Activated CD4-positive, alpha-beta memory T cell treated with anti-CD3 and anti-CD28 coated beads, Interleukin-2, amount 10 ng/mL, durations not matched to agents 7 days and 5 days (primary cell): ENCODE results near the gene SCAF8. TPM values are rescaled to one million over a fixed set of nuclear protein-coding genes. Genes with fewer than 3 reads are reported as not detected.
"Not testable (repeated sequence)": the region's sequence is repeated elsewhere in the genome, so short reads cannot be mapped to it uniquely, and the experiment has no call there.

Experiments used
- CTCF ChIA-PET: fragments of 350-600 bp; sonication (Branson Sonifier 250); formaldehyde crosslinking; loops from one replicate; lab custom pipeline; 2021; ENCODE audit warnings: antibody characterized with exemption, inconsistent platforms; lab: Charles Lee
- POLR2A ChIA-PET: fragments of 350-600 bp; sonication (Branson Sonifier 250); formaldehyde crosslinking; loops from one replicate; lab custom pipeline; 2021; ENCODE audit warnings: antibody characterized with exemption; lab: Charles Lee
- DNase-seq: peaks from one replicate; pipeline ENCODE4 v3.0.0-alpha.2; 2020
- H3K27ac Mint-ChIP-seq: one replicate; pipeline ENCODE4 v1.8.0; 2021; ENCODE audit warnings: mild to moderate bottlenecking, mixed read lengths
- H3K27me3 Mint-ChIP-seq: one replicate; pipeline ENCODE4 v1.8.0; 2021; ENCODE audit warnings: mixed read lengths
- H3K36me3 Mint-ChIP-seq: one replicate; pipeline ENCODE4 v1.8.0; 2021; ENCODE audit warnings: low read depth, mixed read lengths
- H3K4me1 Mint-ChIP-seq: one replicate; pipeline ENCODE4 v1.8.0; 2021; ENCODE audit warnings: mixed read lengths
- H3K4me3 Mint-ChIP-seq: one replicate; pipeline ENCODE4 v1.8.0; 2021; ENCODE audit warnings: mild to moderate bottlenecking, mixed read lengths
- H3K9me3 Mint-ChIP-seq: one replicate; pipeline ENCODE4 v1.8.0; 2021; ENCODE audit warnings: mixed read lengths
- total RNA-seq, 2 experiments: library from RNA; stranded (reverse); gene quantifications; one replicate each; pipeline ENCODE4 v1.2.3, GENCODE V29; 2021

The SCAF8 gene
- total RNA-seq, 2 experiments from 2014 or later, result 38.3 to 39.7 TPM

DNA sequence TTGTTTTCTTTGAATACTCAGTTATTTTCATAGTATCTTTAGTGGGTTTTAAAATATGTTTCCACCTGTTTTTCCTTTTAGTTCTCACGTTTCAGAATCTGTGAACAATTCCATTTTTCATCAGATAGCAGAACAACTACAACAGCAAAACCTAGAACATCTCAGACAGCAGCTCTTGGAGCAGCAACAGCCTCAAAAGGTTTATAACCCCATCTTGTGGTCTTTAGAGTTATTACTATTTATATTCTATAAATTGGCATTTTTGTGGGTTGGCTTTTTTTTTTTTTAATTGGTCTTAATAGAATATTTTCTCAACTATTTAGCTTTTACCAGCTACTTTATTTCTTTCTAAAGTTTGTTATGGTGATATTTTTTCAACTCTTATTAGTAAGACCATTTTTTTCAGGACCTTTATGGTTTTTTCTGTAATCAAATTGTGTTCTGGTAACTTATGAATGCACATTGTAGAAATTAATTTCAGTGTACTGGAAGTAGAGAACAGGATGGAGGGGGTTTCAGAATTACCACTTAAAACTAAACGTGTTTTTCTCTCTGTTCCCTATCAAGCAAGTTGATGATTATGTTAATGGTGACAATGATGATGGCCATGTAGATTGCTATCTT, 72.2 kb downstream of the SCAF8 start:
- ChIA-PET CTCF (interaction anchor here (0.6 to 9.3 kb wide), 9 partner anchors 9 to 130 kb away, joined by 3 to 111 read pairs (median 4); no protein-coding TSS in a partner anchor), POLR2A (interaction anchor here (1.4 kb wide), 1 partner anchor 130 kb away, joined by 4 read pairs; no protein-coding TSS in a partner anchor)
- peaks cover 37% of the 10 kb centered on the region for H3K36me3 Mint-ChIP-seq
- H3K27ac Mint-ChIP-seq, result no peak overlapping the region
- H3K4me1 Mint-ChIP-seq, result peaks cover 1% of the 10 kb centered on the region
- no peaks in the 10 kb centered on the region for H3K9me3 Mint-ChIP-seq
- DNase-seq, result no peak
- no peak overlapping the region for H3K4me3 Mint-ChIP-seq
- H3K27me3 Mint-ChIP-seq, result no peaks in the 10 kb centered on the region

DNA sequence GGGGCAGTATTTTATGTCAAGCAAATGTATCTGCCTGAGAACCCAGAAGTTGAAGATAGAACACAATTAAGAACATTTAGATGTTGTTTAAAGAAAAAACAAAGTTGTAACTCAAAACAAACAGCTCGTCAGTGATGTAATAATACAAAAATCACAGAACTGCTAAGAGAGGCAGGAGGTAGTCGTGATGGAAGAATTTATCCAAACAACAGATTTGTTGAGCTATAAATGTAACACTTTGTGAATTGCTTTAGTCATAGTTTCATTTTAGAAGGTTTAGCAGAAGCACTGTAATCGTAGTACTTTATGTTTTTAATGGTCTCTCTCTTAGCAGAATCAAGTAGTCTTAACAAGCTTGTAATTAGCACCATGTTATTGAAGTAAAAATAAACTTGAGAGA, 73.6 kb downstream of the SCAF8 start:
- ChIA-PET CTCF (interaction anchor here (2.1 to 9.3 kb wide), 3 partner anchors 11 to 131 kb away, joined by 8 to 111 read pairs (median 13); no protein-coding TSS in a partner anchor), POLR2A (no interaction called here)
- no peaks in the 10 kb centered on the region for H3K4me1 Mint-ChIP-seq
- H3K4me3 Mint-ChIP-seq, result no peak overlapping the region
- peaks cover 2% of the 10 kb centered on the region for H3K9me3 Mint-ChIP-seq
- H3K27me3 Mint-ChIP-seq, result no peaks in the 10 kb centered on the region
- DNase-seq, result no peak
- H3K27ac Mint-ChIP-seq, result no peak overlapping the region
- H3K36me3 Mint-ChIP-seq, result peaks cover 49% of the 10 kb centered on the region

GRCh38 chr6:154811663-154812062, 78.4 kb downstream of the SCAF8 start:
- H3K9me3 Mint-ChIP-seq, CTCF ChIA-PET, H3K27ac Mint-ChIP-seq: not testable (repeated sequence)

GRCh38 chr6:154814063-154814462, 80.8 kb downstream of the SCAF8 start:
- no peaks in the 10 kb centered on the region for H3K4me1 Mint-ChIP-seq
- ChIA-PET CTCF (interaction anchor here (1.2 to 1.7 kb wide), 2 partner anchors 9 to 138 kb away, joined by 3 to 6 read pairs; no protein-coding TSS in a partner anchor), POLR2A (no interaction called here)

More at GRCh38 chr6:154811663-154812062, 78.4 kb downstream of the SCAF8 start:
- H3K4me1 Mint-ChIP-seq, H3K27me3 Mint-ChIP-seq, DNase-seq, H3K4me3 Mint-ChIP-seq, POLR2A ChIA-PET: not testable (repeated sequence)
- H3K36me3 Mint-ChIP-seq, result peaks cover 64% of the 10 kb centered on the region

DNA sequence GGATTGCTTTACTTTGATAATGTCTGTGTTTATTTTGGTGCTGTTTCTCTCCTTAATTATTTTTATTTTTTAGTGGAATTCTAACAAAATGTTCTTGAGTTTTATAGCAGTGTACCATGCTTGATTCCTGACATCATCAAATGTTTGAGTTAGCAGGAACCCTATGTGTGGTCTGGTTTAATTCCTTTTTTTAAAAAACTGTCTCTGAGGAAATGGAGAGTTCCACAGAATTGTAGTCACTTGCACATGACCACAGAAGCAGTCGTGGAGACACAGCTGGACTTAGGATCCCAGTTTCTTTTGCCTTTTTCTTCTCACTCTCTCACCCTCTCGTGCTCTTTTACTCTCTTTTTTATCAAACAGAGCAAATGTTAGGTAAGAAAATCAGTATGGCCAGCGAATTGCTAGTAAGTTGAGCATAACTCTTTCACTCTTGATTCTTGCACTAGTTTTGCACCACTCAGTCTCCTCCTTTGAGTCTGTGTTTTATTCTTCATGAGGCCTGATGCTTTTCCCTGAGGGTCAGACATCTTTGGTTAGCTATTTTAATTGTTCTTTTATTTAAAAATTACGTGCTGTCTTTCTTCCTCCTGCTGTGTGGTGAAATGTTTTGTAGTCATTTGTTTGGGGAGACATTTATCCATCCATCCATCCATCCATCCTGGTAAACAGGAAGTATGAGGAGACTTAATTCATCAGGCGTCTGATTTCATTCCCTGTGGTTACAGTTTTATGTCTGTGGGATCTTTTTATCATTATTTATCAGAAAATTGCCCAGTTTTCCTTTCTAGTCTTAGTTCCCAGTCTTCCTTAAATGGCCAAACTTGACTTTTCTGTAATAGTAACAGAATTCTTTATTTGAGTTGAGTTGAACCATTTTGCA, 83.0 kb downstream of the SCAF8 start:
- H3K27me3 Mint-ChIP-seq, result no peaks in the 10 kb centered on the region
- no peaks in the 10 kb centered on the region for H3K4me1 Mint-ChIP-seq
- peaks cover 2% of the 10 kb centered on the region for H3K9me3 Mint-ChIP-seq
- CTCF ChIA-PET, result no interaction called here
- peaks cover 55% of the 10 kb centered on the region for H3K36me3 Mint-ChIP-seq
- POLR2A ChIA-PET, result no interaction called here
- no peak for DNase-seq
- H3K27ac Mint-ChIP-seq, result no peak overlapping the region
- no peak overlapping the region for H3K4me3 Mint-ChIP-seq

More at GRCh38 chr6:154814063-154814462, 80.8 kb downstream of the SCAF8 start:
- DNase-seq, result no peak
- H3K27me3 Mint-ChIP-seq, result no peaks in the 10 kb centered on the region
- peaks cover 64% of the 10 kb centered on the region for H3K36me3 Mint-ChIP-seq
- H3K9me3 Mint-ChIP-seq, result peaks cover 2% of the 10 kb centered on the region
- no peak overlapping the region for H3K4me3 Mint-ChIP-seq
- no peak overlapping the region for H3K27ac Mint-ChIP-seq

DNA sequence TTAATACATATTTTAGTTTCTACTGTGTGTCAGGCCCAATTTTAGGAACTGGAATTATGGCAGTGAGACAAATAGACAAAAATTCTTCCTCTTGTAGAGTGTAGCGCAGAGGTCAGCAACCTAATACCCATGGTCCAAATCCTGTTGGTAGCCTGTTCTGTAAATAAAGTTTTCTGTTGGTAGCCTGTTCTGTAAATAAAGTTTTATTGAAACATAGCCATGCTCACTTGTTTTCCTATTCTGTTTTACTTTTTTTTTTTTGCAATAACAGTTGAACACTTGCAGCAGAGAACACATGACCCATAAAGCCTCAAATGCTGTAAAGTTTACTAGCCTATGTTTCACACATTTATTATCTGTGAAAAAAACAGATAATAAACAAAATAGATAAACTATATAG, 87.9 kb downstream of the SCAF8 start:
- CTCF ChIA-PET, result interaction anchor here (0.7 kb wide), 1 partner anchor 11 kb away, joined by 3 read pairs; no protein-coding TSS in a partner anchor
- Mint-ChIP-seq H3K36me3 (peaks cover 54% of the 10 kb centered on the region), H3K4me3 (no peak overlapping the region)

GRCh38 chr6:154821638-154822037, 88.4 kb downstream of the SCAF8 start:
- DNase-seq, result no peak
- Mint-ChIP-seq H3K27me3 (no peaks in the 10 kb centered on the region), H3K4me3 (no peak overlapping the region), H3K27ac (no peak overlapping the region), H3K36me3 (peaks cover 48% of the 10 kb centered on the region), H3K9me3 (no peaks in the 10 kb centered on the region), H3K4me1 (no peaks in the 10 kb centered on the region)
- CTCF ChIA-PET, result no interaction called here
- POLR2A ChIA-PET, result no interaction called here

More for the DNA sequence above, 87.9 kb downstream of the SCAF8 start:
- DNase-seq, result no peak
- H3K27me3 Mint-ChIP-seq, result no peaks in the 10 kb centered on the region
- no peaks in the 10 kb centered on the region for H3K9me3 Mint-ChIP-seq
- H3K27ac Mint-ChIP-seq, result no peak overlapping the region
- no peaks in the 10 kb centered on the region for H3K4me1 Mint-ChIP-seq
- POLR2A ChIA-PET, result no interaction called here

- H3K36me3 Mint-ChIP-seq, result peaks cover 47% of the 10 kb centered on the region
Measured at GRCh38 chr6:154822947-154823558, 89.8 kb downstream of the SCAF8 start.

GRCh38 chr6:154824076-154824475, 90.9 kb downstream of the SCAF8 start:
- Mint-ChIP-seq H3K4me3 (no peak overlapping the region), H3K4me1 (peaks cover 1% of the 10 kb centered on the region), H3K9me3 (no peaks in the 10 kb centered on the region), H3K27me3 (no peaks in the 10 kb centered on the region), H3K36me3 (peaks cover 47% of the 10 kb centered on the region), H3K27ac (no peak overlapping the region)
- ChIA-PET CTCF (no interaction called here), POLR2A (no interaction called here)
- DNase-seq, result no peak

More at GRCh38 chr6:154822947-154823558, 89.8 kb downstream of the SCAF8 start:
- ChIA-PET POLR2A (no interaction called here), CTCF (no interaction called here)
- Mint-ChIP-seq H3K27me3 (no peaks in the 10 kb centered on the region), H3K4me1 (peaks cover 1% of the 10 kb centered on the region), H3K27ac (no peak overlapping the region), H3K4me3 (no peak overlapping the region), H3K9me3 (no peaks in the 10 kb centered on the region)
- DNase-seq, result no peak

- H3K27ac Mint-ChIP-seq, result no peak overlapping the region
- H3K27me3 Mint-ChIP-seq, result no peaks in the 10 kb centered on the region
- H3K36me3 Mint-ChIP-seq, result peaks cover 49% of the 10 kb centered on the region
- H3K9me3 Mint-ChIP-seq, result no peaks in the 10 kb centered on the region
- CTCF ChIA-PET, result interaction anchor here (1.5 kb wide), 1 partner anchor 154 kb away, joined by 6 read pairs; no protein-coding TSS in a partner anchor
- no peak overlapping the region for H3K4me3 Mint-ChIP-seq
- no peak for DNase-seq
- POLR2A ChIA-PET, result no interaction called here
- peaks cover 3% of the 10 kb centered on the region for H3K4me1 Mint-ChIP-seq
Measured at GRCh38 chr6:154829970-154830369, 96.8 kb downstream of the SCAF8 start.

DNA sequence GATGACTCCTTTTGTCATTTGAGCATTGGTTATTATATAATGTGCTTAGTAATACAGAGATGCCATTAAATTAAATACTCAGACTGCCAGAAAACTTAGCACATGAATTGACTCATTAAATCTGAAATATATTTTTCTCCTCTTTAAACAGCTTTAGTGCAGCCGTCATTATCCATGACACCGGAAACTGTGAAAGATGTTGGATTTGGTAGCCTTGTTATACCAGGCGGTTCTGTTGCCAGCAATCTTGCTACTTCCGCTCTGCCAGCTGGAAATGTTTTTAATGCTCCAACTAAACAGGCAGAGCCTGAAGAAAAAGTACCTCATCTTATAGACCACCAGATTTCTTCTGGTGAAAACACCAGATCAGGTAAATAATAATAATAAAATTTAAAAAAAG, 97.6 kb downstream of the SCAF8 start:
- Mint-ChIP-seq H3K36me3 (peaks cover 49% of the 10 kb centered on the region), H3K9me3 (no peaks in the 10 kb centered on the region), H3K4me1 (peaks cover 3% of the 10 kb centered on the region), H3K27me3 (no peaks in the 10 kb centered on the region), H3K27ac (no peak overlapping the region), H3K4me3 (no peak overlapping the region)
- ChIA-PET POLR2A (no interaction called here), CTCF (no interaction called here)
- no peak for DNase-seq

DNA sequence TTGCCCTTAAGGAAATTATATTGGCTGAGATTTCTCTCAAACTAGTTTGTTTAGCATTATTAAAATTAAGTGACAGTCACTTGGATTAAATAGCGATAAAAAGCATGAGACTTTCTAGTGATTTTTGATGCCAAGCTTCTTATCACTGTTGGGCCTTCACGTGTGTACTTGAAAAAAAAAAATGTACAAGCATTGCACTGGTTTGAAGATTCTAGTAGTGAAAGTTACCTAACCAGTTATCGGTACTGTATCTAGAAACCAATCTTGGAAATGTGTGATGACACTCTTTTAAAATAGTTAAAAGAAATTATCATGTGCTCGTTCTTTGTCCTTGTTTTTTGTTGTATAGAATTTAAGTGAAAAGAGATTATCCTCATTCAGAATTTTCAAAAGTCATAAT, 102.1 kb downstream of the SCAF8 start:
- Mint-ChIP-seq H3K4me1 (peaks cover 2% of the 10 kb centered on the region), H3K27me3 (no peaks in the 10 kb centered on the region), H3K4me3 (no peak overlapping the region), H3K9me3 (no peaks in the 10 kb centered on the region), H3K27ac (no peak overlapping the region), H3K36me3 (peaks cover 25% of the 10 kb centered on the region)
- ChIA-PET POLR2A (no interaction called here), CTCF (no interaction called here)
- no peak for DNase-seq

GRCh38 chr6:154839546-154839945, 106.3 kb downstream of the SCAF8 start:
- ChIA-PET POLR2A (no interaction called here), CTCF (no interaction called here)
- Mint-ChIP-seq H3K36me3 (peaks cover 7% of the 10 kb centered on the region), H3K4me1 (no peaks in the 10 kb centered on the region), H3K27ac (no peak overlapping the region), H3K4me3 (no peak overlapping the region), H3K27me3 (no peaks in the 10 kb centered on the region), H3K9me3 (no peaks in the 10 kb centered on the region)
- DNase-seq, result no peak
